Measurements from ENCODE around the gene LGR6.

Gene LGR6

DNA sequence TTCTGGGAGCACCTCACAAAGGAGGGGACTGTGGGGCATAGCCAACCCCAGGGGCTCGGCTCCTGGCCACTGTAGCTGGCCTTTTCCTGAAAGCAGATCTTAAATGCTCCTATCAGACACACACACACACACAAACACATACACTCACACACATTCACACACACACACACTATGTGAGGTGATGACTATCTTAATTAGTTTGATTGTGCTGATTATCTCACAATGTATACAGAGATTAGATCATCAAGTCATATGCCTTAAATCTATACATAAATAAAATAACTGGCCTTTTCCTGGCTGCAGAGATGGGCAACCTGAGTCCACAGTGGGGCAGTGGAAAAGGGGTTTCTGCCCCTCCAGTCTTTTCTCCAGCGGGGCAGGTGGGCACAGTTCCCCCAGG lies 27.1 kb downstream of the LGR6 start (continued):
- TF ChIP-seq, protein P1, sequence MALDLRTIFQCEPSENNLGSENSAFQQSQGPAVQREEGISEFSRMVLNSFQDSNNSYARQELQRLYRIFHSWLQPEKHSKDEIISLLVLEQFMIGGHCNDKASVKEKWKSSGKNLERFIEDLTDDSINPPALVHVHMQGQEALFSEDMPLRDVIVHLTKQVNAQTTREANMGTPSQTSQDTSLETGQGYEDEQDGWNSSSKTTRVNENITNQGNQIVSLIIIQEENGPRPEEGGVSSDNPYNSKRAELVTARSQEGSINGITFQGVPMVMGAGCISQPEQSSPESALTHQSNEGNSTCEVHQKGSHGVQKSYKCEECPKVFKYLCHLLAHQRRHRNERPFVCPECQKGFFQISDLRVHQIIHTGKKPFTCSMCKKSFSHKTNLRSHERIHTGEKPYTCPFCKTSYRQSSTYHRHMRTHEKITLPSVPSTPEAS (tag by site-specific recombination; IDR thresholded peaks at IDR 0.05) = peak; percentile 78
- TF ChIP-seq ZNF292 (tag by site-specific recombination; IDR thresholded peaks at IDR 0.05; ENCODE audit: borderline replicate concordance, low read depth) = no peak
- peak; percentile 52; the same call in 1 of the 2 replicates for TF ChIP-seq ZNF664 (tag by site-specific recombination; IDR thresholded peaks at IDR 0.05)
- TF ChIP-seq ZNF391 (tag by site-specific recombination; IDR thresholded peaks at IDR 0.05; ENCODE audit: borderline replicate concordance, low read depth) = peak; percentile 86; the same call in 1 of the 2 replicates
- peak; percentile 47 for TF ChIP-seq GLIS1 (tag by site-specific recombination; IDR thresholded peaks at IDR 0.05)
- no peak for TF ChIP-seq ZNF16 (tag by site-specific recombination; IDR thresholded peaks at IDR 0.05; ENCODE audit: low read depth)
- peak; percentile 44; the same call in 1 of the 2 replicates for TF ChIP-seq WT1 (tag by site-specific recombination; IDR thresholded peaks at IDR 0.05)
- TF ChIP-seq, protein P2, sequence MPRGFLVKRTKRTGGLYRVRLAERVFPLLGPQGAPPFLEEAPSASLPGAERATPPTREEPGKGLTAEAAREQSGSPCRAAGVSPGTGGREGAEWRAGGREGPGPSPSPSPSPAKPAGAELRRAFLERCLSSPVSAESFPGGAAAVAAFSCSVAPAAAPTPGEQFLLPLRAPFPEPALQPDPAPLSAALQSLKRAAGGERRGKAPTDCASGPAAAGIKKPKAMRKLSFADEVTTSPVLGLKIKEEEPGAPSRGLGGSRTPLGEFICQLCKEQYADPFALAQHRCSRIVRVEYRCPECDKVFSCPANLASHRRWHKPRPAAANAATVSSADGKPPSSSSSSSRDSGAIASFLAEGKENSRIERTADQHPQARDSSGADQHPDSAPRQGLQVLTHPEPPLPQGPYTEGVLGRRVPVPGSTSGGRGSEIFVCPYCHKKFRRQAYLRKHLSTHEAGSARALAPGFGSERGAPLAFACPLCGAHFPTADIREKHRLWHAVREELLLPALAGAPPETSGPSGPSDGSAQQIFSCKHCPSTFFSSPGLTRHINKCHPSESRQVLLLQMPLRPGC (tag by site-specific recombination; IDR thresholded peaks at IDR 0.05) = peak; percentile 95
- TF ChIP-seq, protein P3, sequence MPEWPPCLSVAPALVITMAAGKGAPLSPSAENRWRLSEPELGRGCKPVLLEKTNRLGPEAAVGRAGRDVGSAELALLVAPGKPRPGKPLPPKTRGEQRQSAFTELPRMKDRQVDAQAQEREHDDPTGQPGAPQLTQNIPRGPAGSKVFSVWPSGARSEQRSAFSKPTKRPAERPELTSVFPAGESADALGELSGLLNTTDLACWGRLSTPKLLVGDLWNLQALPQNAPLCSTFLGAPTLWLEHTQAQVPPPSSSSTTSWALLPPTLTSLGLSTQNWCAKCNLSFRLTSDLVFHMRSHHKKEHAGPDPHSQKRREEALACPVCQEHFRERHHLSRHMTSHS (tag by site-specific recombination; IDR thresholded peaks at IDR 0.05) = no peak
- TF ChIP-seq ZNF184 (tag by site-specific recombination; IDR thresholded peaks at IDR 0.05) = peak; percentile 69; the same call in 1 of the 2 replicates
- TF ChIP-seq, protein P4, sequence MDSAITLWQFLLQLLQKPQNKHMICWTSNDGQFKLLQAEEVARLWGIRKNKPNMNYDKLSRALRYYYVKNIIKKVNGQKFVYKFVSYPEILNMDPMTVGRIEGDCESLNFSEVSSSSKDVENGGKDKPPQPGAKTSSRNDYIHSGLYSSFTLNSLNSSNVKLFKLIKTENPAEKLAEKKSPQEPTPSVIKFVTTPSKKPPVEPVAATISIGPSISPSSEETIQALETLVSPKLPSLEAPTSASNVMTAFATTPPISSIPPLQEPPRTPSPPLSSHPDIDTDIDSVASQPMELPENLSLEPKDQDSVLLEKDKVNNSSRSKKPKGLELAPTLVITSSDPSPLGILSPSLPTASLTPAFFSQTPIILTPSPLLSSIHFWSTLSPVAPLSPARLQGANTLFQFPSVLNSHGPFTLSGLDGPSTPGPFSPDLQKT (IDR thresholded peaks at IDR 0.05; ENCODE audit: borderline replicate concordance, low read depth, low read length) = no peak
- 0 out of 2 replicates have a peak, but pooled peaks have one; percentile 28 for TF ChIP-seq ZEB2 (tag by site-specific recombination; IDR thresholded peaks at IDR 0.05)
- TF ChIP-seq, protein P5, sequence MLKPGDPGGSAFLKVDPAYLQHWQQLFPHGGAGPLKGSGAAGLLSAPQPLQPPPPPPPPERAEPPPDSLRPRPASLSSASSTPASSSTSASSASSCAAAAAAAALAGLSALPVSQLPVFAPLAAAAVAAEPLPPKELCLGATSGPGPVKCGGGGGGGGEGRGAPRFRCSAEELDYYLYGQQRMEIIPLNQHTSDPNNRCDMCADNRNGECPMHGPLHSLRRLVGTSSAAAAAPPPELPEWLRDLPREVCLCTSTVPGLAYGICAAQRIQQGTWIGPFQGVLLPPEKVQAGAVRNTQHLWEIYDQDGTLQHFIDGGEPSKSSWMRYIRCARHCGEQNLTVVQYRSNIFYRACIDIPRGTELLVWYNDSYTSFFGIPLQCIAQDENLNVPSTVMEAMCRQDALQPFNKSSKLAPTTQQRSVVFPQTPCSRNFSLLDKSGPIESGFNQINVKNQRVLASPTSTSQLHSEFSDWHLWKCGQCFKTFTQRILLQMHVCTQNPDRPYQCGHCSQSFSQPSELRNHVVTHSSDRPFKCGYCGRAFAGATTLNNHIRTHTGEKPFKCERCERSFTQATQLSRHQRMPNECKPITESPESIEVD (tag by site-specific recombination; IDR thresholded peaks at IDR 0.05) = no peak
- TF ChIP-seq, protein P6, sequence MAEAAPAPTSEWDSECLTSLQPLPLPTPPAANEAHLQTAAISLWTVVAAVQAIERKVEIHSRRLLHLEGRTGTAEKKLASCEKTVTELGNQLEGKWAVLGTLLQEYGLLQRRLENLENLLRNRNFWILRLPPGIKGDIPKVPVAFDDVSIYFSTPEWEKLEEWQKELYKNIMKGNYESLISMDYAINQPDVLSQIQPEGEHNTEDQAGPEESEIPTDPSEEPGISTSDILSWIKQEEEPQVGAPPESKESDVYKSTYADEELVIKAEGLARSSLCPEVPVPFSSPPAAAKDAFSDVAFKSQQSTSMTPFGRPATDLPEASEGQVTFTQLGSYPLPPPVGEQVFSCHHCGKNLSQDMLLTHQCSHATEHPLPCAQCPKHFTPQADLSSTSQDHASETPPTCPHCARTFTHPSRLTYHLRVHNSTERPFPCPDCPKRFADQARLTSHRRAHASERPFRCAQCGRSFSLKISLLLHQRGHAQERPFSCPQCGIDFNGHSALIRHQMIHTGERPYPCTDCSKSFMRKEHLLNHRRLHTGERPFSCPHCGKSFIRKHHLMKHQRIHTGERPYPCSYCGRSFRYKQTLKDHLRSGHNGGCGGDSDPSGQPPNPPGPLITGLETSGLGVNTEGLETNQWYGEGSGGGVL (tag by site-specific recombination; IDR thresholded peaks at IDR 0.05) = peak; percentile 84
- TF ChIP-seq, protein P7, sequence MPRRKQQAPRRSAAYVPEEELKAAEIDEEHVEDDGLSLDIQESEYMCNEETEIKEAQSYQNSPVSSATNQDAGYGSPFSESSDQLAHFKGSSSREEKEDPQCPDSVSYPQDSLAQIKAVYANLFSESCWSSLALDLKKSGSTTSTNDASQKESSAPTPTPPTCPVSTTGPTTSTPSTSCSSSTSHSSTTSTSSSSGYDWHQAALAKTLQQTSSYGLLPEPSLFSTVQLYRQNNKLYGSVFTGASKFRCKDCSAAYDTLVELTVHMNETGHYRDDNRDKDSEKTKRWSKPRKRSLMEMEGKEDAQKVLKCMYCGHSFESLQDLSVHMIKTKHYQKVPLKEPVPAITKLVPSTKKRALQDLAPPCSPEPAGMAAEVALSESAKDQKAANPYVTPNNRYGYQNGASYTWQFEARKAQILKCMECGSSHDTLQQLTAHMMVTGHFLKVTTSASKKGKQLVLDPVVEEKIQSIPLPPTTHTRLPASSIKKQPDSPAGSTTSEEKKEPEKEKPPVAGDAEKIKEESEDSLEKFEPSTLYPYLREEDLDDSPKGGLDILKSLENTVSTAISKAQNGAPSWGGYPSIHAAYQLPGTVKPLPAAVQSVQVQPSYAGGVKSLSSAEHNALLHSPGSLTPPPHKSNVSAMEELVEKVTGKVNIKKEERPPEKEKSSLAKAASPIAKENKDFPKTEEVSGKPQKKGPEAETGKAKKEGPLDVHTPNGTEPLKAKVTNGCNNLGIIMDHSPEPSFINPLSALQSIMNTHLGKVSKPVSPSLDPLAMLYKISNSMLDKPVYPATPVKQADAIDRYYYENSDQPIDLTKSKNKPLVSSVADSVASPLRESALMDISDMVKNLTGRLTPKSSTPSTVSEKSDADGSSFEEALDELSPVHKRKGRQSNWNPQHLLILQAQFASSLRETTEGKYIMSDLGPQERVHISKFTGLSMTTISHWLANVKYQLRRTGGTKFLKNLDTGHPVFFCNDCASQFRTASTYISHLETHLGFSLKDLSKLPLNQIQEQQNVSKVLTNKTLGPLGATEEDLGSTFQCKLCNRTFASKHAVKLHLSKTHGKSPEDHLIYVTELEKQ (tag by site-specific recombination; IDR thresholded peaks at IDR 0.05; ENCODE audit: borderline replicate concordance) = peak; percentile 92
- TF ChIP-seq ZNF843 (tag by site-specific recombination; IDR thresholded peaks at IDR 0.05) = 0 out of 2 replicates have a peak, but pooled peaks have one; percentile 25
- TF ChIP-seq BCL11A (tag by site-specific recombination; IDR thresholded peaks at IDR 0.05; ENCODE audit: low read depth) = peak; percentile 66; the same call in 1 of the 2 replicates
- no peak for TF ChIP-seq ZNF830 (tag by site-specific recombination; IDR thresholded peaks at IDR 0.05; ENCODE audit: low read depth)
- TF ChIP-seq FEZF1 (tag by site-specific recombination; IDR thresholded peaks at IDR 0.05) = peak; percentile 68
- TF ChIP-seq ZNF660 (tag by site-specific recombination; IDR thresholded peaks at IDR 0.05) = 0 out of 2 replicates have a peak, but pooled peaks have one; percentile 19
- TF ChIP-seq SP7 (tag by site-specific recombination; IDR thresholded peaks at IDR 0.05) = peak; percentile 75
- TF ChIP-seq KLF8 (tag by site-specific recombination; IDR thresholded peaks at IDR 0.05) = peak; percentile 43; the same call in 1 of the 2 replicates
- TF ChIP-seq ZNF24 (tag by site-specific recombination; IDR thresholded peaks at IDR 0.05) = peak; percentile 95
- TF ChIP-seq, protein P8, sequence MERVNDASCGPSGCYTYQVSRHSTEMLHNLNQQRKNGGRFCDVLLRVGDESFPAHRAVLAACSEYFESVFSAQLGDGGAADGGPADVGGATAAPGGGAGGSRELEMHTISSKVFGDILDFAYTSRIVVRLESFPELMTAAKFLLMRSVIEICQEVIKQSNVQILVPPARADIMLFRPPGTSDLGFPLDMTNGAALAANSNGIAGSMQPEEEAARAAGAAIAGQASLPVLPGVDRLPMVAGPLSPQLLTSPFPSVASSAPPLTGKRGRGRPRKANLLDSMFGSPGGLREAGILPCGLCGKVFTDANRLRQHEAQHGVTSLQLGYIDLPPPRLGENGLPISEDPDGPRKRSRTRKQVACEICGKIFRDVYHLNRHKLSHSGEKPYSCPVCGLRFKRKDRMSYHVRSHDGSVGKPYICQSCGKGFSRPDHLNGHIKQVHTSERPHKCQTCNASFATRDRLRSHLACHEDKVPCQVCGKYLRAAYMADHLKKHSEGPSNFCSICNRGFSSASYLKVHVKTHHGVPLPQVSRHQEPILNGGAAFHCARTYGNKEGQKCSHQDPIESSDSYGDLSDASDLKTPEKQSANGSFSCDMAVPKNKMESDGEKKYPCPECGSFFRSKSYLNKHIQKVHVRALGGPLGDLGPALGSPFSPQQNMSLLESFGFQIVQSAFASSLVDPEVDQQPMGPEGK (tag by site-specific recombination; IDR thresholded peaks at IDR 0.05) = peak; percentile 28; the same call in 1 of the 2 replicates
- TF ChIP-seq ZNF747 (tag by site-specific recombination; IDR thresholded peaks at IDR 0.05) = 0 out of 2 replicates have a peak, but pooled peaks have one; percentile 19
